GM19468 (cell line): ENCODE data around the gene RALBP1.
"Not testable (repeated sequence)": the region's sequence is repeated elsewhere in the genome, so short reads cannot be mapped to it uniquely, and the experiment has no call there.

ENCODE experiments used
- ATAC-seq: cut with Tn5 transposase; IDR thresholded peaks from one replicate; pipeline ENCODE4 v1.9.1; 2021; ENCODE audit warnings: mild to moderate bottlenecking, moderate library complexity, moderate number of reproducible peaks; ENCODE audit not compliant: unreplicated experiment; ENCODE audit errors: extremely low read depth

RALBP1 gene

GRCh38 chr18:9474983-9475642 is at the start of gene RALBP1:
RALBP1 (plus strand) TSS chr18:9475513; CDS start chr18:9513046, 37,533 bp downstream.
- peak; percentile 95 for ATAC-seq

GRCh38 chr18:9426753-9427152 is 48.6 kb upstream of the RALBP1 start:
- ATAC-seq = no peak

GRCh38 chr18:9428301-9428706 is 47.0 kb upstream of the RALBP1 start:
- ATAC-seq = no peak

- no peak for ATAC-seq
Measured at GRCh38 chr18:9428862-9429661, 46.3 kb upstream of the RALBP1 start.

GRCh38 chr18:9429662-9429993 is 45.7 kb upstream of the RALBP1 start:
- no peak for ATAC-seq

- not testable (repeated sequence) for ATAC-seq
Measured at GRCh38 chr18:9430315-9430714, 45.0 kb upstream of the RALBP1 start.

GRCh38 chr18:9431296-9431695 is 44.0 kb upstream of the RALBP1 start:
- no peak for ATAC-seq

- ATAC-seq = not testable (repeated sequence)
Measured at GRCh38 chr18:9433122-9433521, 42.2 kb upstream of the RALBP1 start.

- no peak for ATAC-seq
Measured at GRCh38 chr18:9433671-9434121, 41.6 kb upstream of the RALBP1 start.

GRCh38 chr18:9434122-9434701 is 41.1 kb upstream of the RALBP1 start:
- ATAC-seq = no peak

- ATAC-seq = no peak
Measured at GRCh38 chr18:9435041-9435440, 40.3 kb upstream of the RALBP1 start.

- no peak for ATAC-seq
Measured at GRCh38 chr18:9436206-9436929, 38.9 kb upstream of the RALBP1 start.

GRCh38 chr18:9437021-9437437 is 38.3 kb upstream of the RALBP1 start:
- ATAC-seq = no peak

GRCh38 chr18:9437672-9438071 is 37.6 kb upstream of the RALBP1 start:
- no peak for ATAC-seq

GRCh38 chr18:9441061-9441460 is 34.3 kb upstream of the RALBP1 start:
- no peak for ATAC-seq

GRCh38 chr18:9444549-9444948 is 30.8 kb upstream of the RALBP1 start:
- no peak for ATAC-seq

GRCh38 chr18:9446839-9447238 is 28.5 kb upstream of the RALBP1 start:
- no peak for ATAC-seq

GRCh38 chr18:9447334-9447733 is 28.0 kb upstream of the RALBP1 start:
- no peak for ATAC-seq

GRCh38 chr18:9449600-9450414 is 25.5 kb upstream of the RALBP1 start:
- no peak for ATAC-seq

GRCh38 chr18:9450920-9451319 is 24.4 kb upstream of the RALBP1 start:
- ATAC-seq = not testable (repeated sequence)
